HCEC 1CT (cell line): ENCODE measurements around the gene SEMA5B.
A peak's percentile ranks its signal among the peaks of the same experiment; 100 is the strongest.

ENCODE experiments used
- DNase-seq: peaks from one replicate; pipeline ENCODE4 v3.0.0-alpha.2; 2017

SEMA5B gene

GRCh38 chr3:123058505-123058904, 30.9 kb upstream of the SEMA5B start:
- no peak for DNase-seq

- DNase-seq: no peak
Measured at GRCh38 chr3:123055352-123055751, 27.8 kb upstream of the SEMA5B start.

GRCh38 chr3:123054931-123055330, 27.4 kb upstream of the SEMA5B start:
- no peak for DNase-seq

- DNase-seq: no peak
Measured at GRCh38 chr3:123054109-123054778, 26.7 kb upstream of the SEMA5B start.

GRCh38 chr3:123053107-123053506, 25.5 kb upstream of the SEMA5B start:
- peak; percentile 20 for DNase-seq

- no peak for DNase-seq
Measured at GRCh38 chr3:123050666-123051065, 23.1 kb upstream of the SEMA5B start.

GRCh38 chr3:123048480-123049237, 21.1 kb upstream of the SEMA5B start:
- no peak for DNase-seq

GRCh38 chr3:123047062-123047319, 19.4 kb upstream of the SEMA5B start:
- no peak for DNase-seq

- DNase-seq: no peak
Measured at GRCh38 chr3:123046262-123047061, 18.9 kb upstream of the SEMA5B start.

GRCh38 chr3:123044981-123045763, 17.6 kb upstream of the SEMA5B start:
- no peak for DNase-seq

GRCh38 chr3:123042413-123042812, 14.8 kb upstream of the SEMA5B start:
- no peak for DNase-seq

GRCh38 chr3:123039178-123039577, 11.6 kb upstream of the SEMA5B start:
- no peak for DNase-seq

GRCh38 chr3:123038751-123039150, 11.2 kb upstream of the SEMA5B start:
- DNase-seq: no peak

GRCh38 chr3:123037015-123037375, 9.4 kb upstream of the SEMA5B start:
- no peak for DNase-seq

- DNase-seq: peak; percentile 79
Measured at GRCh38 chr3:123036352-123037014, 8.9 kb upstream of the SEMA5B start.

- DNase-seq: no peak
Measured at GRCh38 chr3:123034996-123035395, 7.4 kb upstream of the SEMA5B start.

GRCh38 chr3:123034120-123034519, 6.6 kb upstream of the SEMA5B start:
- DNase-seq: no peak

GRCh38 chr3:123032057-123032456, 4.5 kb upstream of the SEMA5B start:
- no peak for DNase-seq

- DNase-seq: no peak
Measured at GRCh38 chr3:123031051-123031450, 3.5 kb upstream of the SEMA5B start.

- DNase-seq: peak; percentile 84
Measured at GRCh38 chr3:123028233-123028828, 768 bp upstream of the SEMA5B start.

GRCh38 chr3:123026565-123027291, 835 bp downstream of the SEMA5B start:
- DNase-seq: no peak
